ENCODE measurements around the gene LAMB1.

LAMB1 gene

GRCh38 chr7:107884066-107884818, 118.7 kb downstream of the LAMB1 start:
- H3K4me3 ChIP-seq (ENCODE audit: low read length): no peak overlapping the region
- DNase-seq (ENCODE audit: low read depth): no peak
- TF ChIP-seq CTCF (IDR thresholded peaks at IDR 0.05; ENCODE audit: insufficient read depth, low read depth, low read length, missing control alignments): no peak

- TF ChIP-seq CTCF (IDR thresholded peaks at IDR 0.05; ENCODE audit: insufficient read depth, low read depth, low read length, missing control alignments): no peak
- no peak overlapping the region for H3K4me3 ChIP-seq (ENCODE audit: low read length)
- DNase-seq (ENCODE audit: low read depth): no peak
Measured at GRCh38 chr7:107882766-107883165, 120.2 kb downstream of the LAMB1 start.

- TF ChIP-seq CTCF (IDR thresholded peaks at IDR 0.05; ENCODE audit: insufficient read depth, low read depth, low read length, missing control alignments): peak; percentile 87
- peak; percentile 72 for DNase-seq (ENCODE audit: low read depth)
- no peak overlapping the region for H3K4me3 ChIP-seq (ENCODE audit: low read length)
Measured at GRCh38 chr7:107879400-107880035, 123.4 kb downstream of the LAMB1 start.

GRCh38 chr7:107878636-107879035, 124.3 kb downstream of the LAMB1 start:
- no peak for TF ChIP-seq CTCF (IDR thresholded peaks at IDR 0.05; ENCODE audit: insufficient read depth, low read depth, low read length, missing control alignments)
- DNase-seq (ENCODE audit: low read depth): peak; percentile 30
- H3K4me3 ChIP-seq (ENCODE audit: low read length): no peak overlapping the region

GRCh38 chr7:107877731-107878382, 125.1 kb downstream of the LAMB1 start:
- no peak for TF ChIP-seq CTCF (IDR thresholded peaks at IDR 0.05; ENCODE audit: insufficient read depth, low read depth, low read length, missing control alignments)
- H3K4me3 ChIP-seq (ENCODE audit: low read length): no peak overlapping the region
- no peak for DNase-seq (ENCODE audit: low read depth)

GRCh38 chr7:107876916-107877315, 126.0 kb downstream of the LAMB1 start:
- H3K4me3 ChIP-seq (ENCODE audit: low read length): no peak overlapping the region
- TF ChIP-seq CTCF (IDR thresholded peaks at IDR 0.05; ENCODE audit: insufficient read depth, low read depth, low read length, missing control alignments): no peak
- no peak for DNase-seq (ENCODE audit: low read depth)
